ENCODE data around the gene SYNPO.

Gene SYNPO

DNA sequence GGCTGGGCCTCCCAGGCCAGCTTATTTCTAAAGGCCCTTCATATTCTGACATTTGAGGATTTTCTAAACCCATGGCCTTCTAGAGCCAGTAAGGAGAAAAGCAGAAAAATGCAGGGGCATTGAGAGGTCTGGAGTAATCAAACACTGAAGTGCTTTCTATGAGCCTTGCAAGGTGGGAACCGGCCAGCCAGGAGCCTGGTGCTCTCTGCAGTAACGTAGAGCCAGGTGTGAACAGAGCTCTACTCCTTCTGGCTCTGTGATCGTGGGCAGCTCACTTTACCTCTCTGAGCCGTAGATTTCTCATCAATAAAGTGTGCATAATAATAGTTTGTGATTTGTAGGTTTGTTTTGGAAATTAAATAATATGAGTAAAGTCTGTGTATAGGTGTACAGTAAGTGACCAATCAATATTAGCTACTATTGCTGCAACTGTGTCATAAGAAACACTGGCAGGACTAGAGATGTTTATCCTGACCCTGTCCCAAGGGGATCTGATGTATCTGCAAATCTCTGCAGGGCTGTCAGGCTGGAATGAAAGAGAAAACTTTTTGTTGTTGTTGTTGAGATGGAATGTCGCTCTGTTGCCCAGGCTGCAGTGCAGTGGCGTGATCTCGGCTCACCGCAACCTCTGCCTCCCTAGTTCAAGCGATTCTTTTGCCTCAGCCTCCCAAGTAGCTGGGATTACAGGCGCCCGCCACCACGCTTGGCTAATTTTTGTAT is 2.7 kb downstream of the SYNPO start:
- DNase-seq, result no peak

DNA sequence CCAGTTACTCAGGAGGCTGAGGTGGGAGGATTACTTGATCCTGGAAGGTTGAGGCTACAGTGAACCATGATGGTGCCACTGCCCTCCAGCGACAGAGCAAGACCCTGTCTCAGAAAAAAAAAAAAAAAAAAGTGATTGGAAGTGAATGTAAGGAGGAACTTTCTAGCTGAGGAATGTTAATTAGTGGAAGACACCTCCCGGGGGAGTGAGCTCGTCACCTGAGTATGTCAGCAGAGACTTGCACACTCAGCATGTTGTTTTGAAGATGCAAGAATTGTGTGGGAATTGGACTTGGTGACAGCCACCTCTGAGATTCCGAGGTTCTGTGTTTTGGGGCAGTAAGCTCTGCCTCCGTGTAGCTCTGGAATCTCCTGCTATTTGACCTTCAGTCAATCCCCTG is 3.6 kb downstream of the SYNPO start:
- no peak for DNase-seq

DNA sequence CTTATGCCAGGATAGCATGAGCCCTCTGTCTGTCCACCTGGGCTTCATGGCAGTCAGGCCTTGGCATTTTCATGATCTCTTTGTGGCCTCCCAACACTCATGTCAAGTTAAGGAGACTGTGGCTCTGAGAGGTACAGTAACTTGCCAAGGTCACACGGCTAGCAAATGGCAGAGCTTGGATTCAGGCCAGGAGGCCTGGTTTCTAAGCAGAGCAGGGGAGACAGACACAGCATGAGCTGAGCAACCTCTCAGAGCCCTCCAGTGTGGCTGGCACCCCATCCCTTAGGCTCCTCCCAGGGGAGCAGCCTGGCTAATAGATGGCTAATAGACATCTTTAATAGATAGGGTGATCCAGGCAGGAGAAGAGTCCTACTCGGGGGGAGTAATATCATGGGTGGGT is 4.1 kb downstream of the SYNPO start:
- no peak for DNase-seq

DNA sequence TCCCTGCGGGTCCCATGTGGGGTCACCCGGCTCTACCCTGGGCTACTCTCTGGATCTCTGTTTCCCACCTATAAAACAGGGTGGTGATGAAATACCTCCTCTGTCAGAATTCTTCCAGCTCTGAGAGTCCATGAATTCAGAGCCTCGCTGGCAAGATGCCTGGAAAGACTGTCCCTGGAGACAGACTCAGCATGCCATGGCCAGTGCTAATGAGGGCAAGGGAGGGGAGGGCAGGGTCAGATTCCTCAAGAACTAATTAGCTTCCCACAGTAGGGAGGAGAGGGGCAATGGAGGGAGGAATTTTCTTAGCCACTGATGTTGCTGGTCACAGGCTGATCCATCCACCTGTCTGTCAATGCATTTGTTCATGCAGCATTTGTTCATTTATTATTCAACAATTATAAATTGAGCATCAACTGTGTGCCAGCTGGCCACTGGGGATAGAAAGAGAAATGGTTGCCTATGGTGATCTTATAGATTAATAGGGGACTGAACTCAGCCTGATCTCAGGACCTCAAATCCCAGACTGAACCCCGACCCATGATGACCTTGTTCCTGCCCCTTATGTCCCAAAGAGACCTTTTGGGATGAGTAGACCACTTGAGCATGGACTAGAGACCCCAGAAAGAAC is 4.7 kb downstream of the SYNPO start:
- DNase-seq, result no peak

DNA sequence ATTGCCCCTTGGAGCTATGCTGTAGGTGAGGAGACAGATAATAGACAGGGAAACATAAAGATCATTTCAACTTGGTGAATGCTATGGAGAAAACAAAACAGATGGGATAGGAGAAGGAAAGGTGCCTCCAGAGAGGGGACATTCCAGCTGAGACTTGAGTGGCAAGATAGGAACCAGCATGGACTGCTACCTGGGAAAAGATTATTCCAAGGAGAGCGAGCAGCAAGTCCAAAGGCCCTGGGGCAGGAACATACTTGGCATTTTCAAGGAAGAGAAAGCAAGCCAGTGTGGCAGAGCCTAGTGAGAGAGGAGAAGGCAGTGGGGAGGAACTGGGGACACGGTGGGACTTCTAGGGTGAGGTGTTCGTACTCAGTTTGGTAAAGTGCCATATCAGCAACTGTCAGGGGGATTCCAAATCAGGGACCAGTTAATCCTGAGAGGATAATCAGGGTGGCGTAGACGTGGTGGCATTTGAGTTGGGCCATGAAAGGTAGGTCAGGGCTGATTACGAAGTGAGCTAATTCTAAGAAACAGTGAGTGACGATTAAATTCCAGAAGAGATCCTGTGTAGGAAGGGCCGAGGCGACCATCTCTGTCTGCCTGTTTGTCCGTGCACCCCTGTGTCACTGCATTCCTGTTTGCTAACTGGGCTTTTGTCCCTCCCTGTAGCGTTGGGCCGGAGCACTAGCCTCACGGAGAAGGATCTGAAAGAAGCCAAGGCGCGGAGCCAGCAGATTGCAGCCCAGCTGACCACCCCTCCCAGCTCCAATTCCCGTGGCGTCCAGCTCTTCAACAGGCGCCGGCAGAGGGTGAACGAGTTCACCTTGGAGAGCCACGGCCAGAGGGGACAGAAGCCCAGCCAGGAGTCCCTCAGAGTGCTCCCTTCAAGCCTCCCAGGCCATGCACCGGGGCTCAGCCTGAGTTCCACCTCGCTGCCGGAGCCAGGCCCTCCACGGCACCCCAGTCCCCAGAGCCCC is 7.1 kb downstream of the SYNPO start:
- DNase-seq, result no peak

DNA sequence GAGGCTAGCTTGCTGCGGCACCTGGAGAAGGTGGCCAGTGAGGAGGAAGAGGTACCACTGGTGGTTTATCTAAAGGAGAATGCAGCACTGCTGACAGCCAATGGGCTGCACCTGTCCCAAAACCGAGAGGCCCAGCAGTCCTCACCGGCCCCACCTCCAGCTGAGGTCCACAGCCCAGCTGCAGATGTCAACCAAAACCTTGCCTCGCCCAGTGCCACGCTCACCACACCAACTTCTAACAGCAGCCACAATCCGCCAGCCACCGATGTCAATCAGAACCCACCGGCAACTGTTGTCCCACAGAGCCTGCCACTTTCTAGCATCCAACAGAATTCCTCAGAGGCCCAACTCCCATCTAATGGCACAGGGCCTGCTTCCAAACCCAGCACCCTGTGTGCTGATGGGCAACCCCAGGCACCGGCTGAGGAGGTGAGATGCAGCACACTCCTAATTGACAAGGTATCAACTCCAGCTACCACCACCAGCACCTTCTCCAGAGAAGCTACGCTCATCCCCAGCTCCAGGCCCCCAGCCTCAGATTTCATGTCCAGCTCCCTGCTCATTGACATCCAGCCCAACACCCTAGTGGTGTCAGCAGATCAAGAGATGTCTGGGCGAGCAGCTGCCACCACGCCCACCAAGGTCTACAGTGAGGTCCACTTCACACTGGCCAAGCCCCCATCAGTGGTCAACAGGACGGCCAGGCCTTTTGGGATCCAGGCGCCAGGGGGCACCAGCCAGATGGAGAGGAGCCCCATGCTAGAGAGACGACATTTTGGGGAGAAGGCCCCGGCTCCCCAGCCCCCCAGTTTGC is 8.0 kb downstream of the SYNPO start:
- DNase-seq, result no peak

DNA sequence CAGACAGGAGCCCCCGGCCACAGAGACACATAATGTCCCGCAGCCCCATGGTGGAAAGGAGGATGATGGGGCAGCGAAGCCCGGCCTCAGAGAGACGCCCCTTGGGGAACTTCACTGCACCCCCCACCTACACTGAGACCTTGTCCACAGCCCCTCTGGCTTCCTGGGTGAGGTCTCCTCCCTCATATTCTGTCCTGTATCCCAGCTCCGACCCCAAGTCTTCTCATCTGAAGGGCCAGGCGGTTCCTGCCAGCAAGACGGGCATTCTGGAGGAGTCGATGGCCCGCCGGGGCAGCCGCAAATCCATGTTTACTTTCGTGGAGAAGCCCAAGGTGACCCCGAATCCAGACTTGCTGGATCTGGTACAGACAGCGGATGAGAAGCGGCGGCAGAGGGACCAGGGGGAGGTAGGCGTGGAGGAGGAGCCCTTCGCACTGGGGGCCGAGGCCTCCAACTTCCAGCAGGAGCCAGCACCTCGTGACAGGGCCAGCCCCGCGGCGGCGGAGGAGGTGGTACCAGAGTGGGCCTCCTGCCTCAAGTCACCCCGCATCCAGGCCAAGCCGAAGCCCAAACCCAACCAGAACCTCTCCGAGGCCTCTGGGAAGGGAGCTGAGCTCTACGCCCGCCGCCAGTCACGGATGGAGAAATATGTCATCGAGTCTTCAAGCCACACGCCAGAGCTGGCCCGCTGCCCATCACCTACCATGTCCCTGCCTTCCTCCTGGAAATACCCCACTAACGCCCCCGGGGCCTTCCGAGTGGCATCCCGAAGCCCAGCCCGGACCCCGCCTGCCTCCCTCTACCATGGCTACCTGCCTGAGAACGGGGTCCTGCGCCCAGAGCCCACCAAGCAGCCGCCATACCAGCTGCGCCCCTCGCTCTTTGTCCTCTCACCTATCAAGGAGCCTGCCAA is 8.9 kb downstream of the SYNPO start:
- DNase-seq, result no peak

DNA sequence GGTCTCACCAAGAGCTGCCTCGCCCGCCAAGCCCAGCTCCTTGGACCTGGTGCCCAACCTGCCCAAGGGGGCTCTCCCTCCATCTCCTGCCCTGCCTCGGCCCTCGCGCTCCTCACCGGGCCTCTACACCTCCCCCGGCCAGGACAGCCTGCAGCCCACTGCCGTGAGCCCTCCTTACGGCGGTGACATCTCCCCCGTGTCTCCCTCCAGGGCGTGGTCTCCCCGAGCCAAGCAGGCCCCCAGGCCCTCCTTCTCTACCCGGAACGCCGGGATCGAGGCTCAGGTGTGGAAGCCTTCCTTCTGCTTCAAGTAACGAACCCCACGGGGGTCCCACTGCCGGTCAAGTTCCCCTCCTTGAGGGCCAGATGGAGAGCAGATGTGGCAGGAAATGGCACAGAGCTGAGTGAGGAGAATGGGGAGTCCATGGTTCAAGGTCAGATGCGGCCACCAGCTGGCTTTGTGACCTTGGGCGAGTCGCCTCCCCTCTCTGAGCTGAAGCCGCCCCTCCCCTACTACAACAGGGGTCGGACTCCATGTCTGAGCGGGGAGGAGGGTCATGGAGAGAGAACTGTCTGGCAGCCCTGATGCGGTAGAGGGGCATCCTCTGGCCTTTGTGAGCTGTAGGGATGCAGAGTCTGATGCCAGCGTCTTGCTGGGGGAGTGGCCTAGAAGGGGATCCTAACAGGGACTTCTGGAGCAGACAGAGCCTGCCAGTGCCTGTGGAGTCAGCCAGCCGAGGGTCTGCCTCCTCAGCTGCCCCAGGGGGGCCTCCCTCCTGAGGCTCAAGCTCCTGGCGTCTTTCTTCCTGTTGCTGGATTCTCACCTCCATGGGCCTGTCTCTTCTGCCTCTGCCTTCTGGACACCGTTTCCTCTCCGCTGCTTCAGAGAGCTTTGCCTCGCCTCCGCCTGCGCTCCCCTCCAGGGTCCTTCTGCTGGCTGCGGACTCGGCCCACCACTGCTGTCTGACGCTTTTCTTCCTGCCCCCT is 9.9 kb downstream of the SYNPO start:
- no peak for DNase-seq

DNA sequence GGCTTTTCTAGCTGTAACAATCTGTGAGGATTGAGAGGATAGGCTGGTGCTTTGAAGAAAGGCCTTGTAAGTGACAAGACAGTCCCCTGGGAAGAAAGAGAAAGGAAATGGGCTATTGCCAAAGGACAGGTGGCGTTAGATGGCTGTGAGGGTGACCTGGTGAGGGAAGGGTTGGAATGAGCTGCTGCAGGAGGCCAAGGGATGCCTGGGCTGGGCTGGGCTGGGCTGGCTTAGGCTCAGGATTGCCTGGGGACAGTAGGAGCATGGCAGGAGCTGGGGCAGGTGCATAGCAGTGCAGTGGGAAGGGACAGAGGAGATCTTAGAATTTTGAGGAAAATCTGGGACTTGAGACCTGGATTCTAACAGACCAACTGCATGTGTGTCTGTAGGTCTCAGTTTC is 10.9 kb downstream of the SYNPO start:
- no peak for DNase-seq

DNA sequence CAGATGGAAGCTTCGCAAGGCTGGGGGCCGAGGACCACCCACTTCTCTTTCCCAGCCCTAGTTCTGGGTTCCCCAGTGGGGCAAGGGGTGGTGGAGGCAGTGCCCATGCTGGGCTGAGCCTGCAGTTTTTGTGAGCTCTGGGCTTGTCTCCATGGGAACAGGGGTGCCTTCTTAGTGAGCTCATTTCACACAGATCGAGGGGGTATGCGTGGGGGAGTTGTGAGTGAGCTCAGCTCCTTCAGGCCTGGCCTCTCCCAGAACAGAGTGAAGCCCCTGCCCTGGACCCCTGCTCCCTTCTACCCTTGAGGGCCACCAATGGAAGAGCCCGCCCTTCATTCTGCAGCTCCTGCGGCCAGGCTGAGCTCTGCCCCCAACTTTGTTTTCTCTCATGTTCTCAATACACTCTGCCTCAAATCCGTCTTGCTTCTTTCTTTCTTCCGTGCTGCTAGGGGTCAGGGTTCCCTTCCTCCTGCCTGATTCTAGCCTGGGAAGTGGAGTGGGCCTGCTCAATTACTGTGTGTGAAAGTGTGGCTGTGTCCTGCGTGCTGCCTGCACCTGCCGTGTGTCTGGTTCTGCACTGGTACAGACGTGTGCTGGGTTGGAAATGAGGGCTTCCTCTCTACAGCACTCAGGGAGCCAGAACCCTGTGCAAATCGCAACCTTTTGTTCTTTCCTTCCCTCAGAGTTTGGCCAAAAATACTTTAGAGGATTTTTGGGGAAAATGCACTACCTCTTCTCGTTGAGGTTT is 11.6 kb downstream of the SYNPO start:
- DNase-seq, result no peak

DNA sequence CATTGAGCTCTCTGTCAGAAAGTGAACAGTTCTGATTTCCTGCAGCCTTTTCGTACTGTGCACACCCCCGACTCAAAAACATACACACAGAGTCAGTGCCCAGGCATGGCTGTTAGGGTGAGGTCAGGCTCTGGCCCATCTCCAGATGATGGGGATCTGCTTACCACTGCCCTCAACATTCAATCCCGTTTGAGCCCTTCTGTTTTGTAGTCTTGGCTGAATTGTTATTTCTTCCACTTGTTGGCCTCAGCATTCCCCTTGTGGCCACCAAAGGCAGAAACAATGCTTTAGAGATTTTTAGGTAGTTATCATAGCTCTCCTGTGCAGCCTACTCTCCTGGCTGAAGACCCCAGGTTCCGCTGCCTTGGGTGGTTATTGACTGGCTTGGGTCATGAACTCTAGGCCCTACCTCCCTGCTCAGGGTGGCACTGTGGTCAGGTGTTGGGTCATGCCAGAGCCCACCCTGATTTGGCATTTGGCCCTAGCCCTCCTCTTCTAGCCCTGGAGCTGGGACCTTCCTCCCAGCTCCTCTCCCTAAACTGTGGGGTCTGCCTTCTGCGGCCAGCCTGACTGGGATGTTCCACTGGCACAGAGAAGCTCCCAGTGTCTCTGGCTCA is 12.8 kb downstream of the SYNPO start:
- no peak for DNase-seq

DNA sequence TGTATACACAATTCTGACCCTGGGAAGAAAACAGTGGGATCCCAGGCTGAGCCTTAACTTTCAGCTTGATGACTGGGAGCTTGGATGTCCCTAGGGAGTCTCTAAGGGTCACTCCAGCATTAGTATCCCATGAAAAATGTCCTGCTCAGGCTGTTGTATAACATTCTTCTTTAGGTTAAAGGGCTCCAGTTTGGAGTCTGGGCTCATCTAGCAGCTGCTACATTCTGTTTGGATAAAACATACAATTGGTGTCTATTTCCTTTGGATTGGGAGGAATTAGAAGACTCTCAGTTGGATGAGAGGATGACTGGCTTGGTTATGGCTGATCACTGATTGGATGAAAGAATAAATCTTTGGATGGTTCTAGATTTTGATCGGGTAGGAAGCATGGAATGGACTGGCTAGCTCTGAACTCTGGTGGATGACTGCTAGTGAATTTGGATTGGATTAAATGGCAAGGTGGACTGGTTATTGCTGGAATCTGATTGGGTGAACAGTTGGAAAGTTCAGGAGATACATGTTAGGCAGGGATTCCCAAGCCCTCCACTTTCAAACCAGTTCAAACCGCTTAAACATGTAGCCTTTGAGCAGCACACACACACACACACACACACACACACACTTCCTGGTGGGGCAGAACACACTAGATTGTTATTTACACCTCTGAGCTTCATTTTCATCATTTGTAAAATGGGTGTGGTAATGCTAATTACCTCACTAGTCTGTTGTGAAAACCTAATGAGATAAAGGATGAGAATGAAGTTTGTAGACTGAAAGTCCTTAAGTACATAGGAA is 13.5 kb downstream of the SYNPO start:
- no peak for DNase-seq

DNA sequence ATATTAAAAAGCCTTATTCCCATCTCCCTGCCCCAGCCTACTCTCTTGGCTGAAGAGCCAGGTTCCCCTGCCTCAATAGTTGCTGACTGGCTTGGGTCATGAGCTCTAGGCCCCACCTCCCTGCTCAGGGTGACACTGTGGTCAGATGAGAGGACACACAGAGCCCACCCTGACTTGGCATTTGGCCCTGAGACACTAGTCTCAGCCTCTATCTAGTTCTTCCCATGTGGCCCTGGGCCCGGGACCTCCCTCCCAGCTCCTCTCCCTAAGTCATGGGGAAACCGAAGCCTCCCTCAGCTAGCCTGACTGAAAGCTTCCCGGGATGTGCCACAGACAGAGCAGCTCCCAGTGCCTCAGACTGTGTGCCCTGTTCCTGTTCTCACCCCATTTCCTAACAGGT is 14.8 kb downstream of the SYNPO start:
- DNase-seq, result no peak

DNA sequence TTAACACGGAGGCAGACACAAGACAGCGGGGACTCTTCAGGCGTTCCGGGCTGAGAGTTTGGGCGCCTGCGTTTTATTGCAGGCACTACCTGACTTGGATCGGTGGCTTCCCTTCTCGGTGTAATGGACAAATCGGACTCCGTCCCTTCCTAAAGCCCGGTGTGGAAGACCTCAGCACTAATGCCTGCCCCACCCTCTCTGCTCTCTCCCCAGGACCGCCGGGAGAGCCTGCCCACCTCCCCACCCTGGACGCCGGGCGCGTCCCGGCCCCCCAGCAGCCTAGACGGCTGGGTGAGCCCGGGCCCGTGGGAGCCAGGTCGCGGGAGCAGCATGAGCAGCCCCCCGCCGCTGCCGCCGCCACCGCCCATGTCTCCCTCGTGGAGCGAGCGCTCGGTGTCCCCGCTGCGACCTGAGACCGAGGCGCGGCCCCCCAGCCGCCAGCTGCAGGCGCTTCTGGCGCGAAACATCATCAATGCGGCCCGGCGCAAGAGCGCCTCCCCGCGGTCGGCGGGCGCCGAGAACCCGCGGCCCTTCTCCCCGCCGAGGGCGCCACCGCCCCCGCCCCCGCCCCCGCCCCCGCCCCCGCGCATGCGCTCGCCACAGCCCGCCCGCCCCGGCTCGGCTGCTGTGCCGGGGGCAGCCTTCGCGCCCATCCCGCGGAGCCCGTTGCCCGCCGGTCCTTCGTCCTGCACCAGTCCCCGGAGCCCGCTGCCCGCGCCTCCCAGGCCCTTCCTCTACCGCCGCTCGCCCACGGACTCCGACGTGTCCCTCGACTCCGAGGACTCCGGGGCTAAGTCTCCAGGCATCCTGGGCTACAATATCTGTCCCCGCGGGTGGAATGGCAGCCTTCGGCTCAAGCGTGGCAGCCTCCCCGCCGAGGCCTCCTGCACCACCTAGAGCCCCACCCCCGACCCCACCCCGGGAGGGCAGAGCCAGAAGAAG is 16.0 kb downstream of the SYNPO start:
- peak; percentile 3 for DNase-seq

DNA sequence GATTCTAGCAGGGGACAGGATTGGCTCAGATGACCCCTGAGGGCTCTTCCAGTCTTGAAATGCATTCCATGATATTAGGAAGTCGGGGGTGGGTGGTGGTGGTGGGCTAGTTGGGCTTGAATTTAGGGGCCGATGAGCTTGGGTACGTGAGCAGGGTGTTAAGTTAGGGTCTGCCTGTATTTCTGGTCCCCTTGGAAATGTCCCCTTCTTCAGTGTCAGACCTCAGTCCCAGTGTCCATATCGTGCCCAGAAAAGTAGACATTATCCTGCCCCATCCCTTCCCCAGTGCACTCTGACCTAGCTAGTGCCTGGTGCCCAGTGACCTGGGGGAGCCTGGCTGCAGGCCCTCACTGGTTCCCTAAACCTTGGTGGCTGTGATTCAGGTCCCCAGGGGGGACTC is 17.7 kb downstream of the SYNPO start:
- DNase-seq, result no peak

DNA sequence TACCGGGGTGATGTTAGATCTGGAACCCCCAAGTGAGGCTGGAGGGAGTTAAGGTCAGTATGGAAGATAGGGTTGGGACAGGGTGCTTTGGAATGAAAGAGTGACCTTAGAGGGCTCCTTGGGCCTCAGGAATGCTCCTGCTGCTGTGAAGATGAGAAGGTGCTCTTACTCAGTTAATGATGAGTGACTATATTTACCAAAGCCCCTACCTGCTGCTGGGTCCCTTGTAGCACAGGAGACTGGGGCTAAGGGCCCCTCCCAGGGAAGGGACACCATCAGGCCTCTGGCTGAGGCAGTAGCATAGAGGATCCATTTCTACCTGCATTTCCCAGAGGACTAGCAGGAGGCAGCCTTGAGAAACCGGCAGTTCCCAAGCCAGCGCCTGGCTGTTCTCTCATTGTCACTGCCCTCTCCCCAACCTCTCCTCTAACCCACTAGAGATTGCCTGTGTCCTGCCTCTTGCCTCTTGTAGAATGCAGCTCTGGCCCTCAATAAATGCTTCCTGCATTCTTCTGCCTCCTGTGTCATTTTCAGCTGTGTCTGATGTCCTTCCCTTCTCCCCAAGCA is 18.3 kb downstream of the SYNPO start:
- no peak for DNase-seq

Measured in NCI-H1417 treated with DMSO at 0.1 percent for 48 hours (cell line).